HL-60/S4 treated with retinoic acid at 250 ng/mL for 4 days and 3 days (cell line): Measurements from ENCODE around the gene TACC2.
"Not testable (repeated sequence)": the region's sequence is repeated elsewhere in the genome, so short reads cannot be mapped to it uniquely, and the experiment has no call there.

ENCODE experiments used
- in situ Hi-C: fragments of 300-500 bp; cut with MboI; formaldehyde crosslinking; loops from 2 replicates; pipeline ENCODE4 v1.7.0; 2022; ENCODE audit warnings: low sequenced_read_pairs

TACC2 gene

DNA sequence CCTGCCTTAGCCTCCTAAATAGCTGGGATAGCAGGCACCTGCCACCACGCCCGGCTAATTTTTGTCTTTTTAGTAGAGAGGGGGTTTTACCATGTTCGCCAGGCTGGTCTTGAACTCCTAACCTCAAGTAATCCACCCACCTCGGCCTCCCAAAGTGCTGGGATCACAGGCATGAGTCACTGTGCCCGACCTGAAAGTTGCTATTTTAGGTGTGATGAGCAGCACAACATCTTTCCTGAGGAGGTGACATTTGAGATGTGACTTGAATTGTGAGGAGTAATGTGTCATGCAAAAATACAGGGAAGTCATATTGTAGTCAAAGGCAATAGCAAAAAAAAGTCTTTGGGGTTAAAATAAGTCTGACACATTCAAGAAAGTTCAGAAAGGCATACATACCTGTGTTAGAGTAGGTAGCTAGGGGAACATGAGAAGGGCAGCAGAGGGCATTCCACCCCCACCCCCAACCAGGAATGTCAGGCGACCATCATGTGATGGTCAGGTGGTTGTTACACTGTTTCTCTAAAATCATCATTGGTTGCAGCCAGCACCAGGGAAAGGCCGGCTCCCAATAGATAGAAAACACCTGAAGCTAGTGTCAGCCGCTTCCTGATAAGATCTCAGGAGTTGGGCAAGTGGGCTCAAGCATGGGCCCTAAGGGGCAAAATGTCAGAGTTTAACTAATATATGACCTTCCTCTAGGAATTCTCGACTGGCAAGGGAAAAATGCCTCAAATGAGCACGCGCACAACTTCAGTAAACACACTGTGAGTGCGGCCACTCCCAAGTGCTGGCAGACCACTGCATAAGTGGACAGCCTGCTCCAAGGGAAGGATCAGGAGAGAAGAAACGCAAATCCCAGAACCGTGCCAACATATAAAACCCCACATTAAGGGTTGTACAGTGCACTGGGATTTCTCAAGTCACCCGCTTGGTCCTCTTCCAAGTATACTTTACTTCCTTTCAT is at the start of gene TACC2:
Gene TACC2 (plus strand): TSS at position 803 of the 964 bp plus-strand sequence. CDS start 32,819 bp downstream, outside the sequence.
- in situ Hi-C loops, result no loop called here

GRCh38 chr10:121941532-121941931 is 47.4 kb upstream of the TACC2 start:
- in situ Hi-C loops, result no loop called here

DNA sequence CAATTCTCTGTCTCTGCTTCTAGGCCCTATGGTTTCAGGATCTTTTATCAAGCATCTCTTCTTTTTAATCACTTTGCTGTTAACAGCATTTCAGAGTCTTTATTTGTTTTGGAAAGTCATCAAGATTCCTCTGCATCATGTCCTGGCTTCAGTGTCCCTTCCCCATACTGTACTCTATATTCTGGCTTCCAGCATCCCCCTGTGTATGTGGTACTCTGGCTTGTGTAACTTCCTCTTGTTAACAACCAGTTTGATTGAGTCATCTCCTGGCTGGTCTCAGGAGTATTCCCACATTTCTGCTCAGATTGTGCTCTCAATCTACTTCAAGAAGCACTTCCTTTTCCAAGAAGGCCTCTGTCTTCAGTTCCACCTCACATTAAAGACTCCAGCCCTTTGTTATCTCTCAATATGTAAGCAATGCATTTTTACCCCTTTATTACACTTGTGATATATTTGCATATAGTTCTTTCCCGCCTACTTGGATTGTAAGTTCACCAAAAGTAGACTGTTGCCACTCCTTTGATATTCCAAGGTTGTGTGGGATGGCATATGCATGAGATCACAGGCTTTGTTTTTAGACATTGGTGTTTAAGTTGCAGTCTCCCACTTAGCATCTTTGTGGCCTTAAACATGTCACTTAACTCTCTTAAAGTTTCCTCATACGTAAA is 46.1 kb upstream of the TACC2 start:
- in situ Hi-C loops, result no loop called here

DNA sequence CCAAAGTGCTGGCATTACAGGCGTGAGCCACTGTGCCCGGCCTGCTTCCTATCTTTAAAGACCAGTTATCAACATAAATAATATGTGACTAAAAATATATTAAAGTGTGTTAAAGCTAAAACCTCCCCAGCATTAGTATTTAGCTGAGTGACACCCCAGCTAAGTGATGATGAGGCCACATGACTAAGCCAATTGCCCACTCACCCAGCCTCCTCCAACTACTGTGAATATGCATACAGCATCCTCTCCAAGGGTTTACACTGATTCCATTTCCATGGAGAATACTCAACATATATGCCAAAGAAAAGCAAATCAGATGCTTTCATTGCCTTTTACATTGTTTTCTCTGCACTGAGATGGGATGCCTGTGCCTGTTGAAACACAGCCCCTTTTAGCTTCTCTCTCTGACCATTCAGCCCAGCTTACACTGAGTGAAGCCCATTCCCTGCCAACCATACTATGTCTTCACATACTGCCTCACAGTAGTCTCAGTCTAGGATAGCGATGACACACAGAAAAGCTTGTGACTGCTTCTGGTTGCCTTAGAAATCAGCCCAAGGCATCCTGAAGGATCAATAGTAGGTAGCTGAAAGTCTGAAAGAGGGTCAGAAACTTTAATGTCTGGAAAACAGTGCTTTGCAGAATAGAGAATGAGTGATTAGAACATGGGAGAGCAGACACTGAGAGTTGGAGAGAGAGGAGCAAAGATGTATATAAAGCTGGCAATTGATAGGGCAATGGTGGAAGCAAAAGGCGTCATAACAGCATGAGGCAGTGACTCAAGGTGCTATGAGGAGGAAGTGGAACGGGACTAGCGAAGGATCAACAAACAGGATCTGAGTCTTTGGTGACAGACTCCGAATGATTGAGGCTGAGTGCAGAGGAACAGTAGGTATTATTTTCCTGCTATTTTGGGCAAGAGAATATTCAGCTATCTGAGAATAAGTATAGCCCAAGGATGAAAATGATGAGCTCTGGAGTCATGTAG is 41.3 kb upstream of the TACC2 start:
- in situ Hi-C loops, result no loop called here

DNA sequence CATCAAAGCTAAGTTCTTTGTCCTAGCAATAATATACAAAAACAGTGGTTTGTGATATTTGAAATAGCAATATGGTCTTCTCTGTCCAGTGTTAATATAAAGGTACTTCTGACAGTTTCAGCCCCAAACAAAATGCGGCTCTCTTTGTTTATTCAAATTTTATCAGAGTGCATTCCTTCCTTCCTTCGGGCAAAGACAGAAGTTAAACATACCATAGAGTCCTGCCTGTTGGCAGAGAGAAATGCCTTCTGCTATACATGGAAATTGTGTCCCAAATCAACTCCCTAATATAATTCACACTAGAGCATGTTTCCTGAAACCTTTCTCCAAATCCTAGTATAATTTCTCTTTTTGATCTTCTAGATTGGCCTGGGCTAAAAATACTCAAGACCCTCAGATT is 39.9 kb upstream of the TACC2 start:
- in situ Hi-C loops, result no loop called here

- in situ Hi-C loops, result no loop called here
Measured at GRCh38 chr10:121949451-121949850, 39.5 kb upstream of the TACC2 start.

DNA sequence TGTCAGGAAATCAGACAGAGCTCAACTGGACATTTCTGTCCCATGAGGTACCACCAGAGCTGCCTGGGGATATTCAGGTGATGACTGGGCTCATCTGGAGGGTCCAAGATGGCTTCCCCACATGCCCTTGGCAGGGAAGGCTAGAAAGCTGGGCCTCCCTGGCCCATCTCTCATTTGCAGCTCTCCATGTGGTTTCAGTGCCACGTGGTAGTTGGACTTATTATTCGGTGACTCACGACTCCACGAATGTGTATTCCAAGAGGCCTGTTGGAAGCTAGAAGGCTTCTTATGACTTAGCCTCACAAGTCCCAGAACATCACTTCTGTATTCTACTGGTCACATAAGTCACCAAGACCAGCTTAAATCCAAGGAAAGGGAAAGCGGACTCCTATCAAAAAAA is 36.7 kb upstream of the TACC2 start:
- in situ Hi-C loops, result no loop called here

- in situ Hi-C loops, result no loop called here
Measured at GRCh38 chr10:121956111-121957061, 32.6 kb upstream of the TACC2 start.

DNA sequence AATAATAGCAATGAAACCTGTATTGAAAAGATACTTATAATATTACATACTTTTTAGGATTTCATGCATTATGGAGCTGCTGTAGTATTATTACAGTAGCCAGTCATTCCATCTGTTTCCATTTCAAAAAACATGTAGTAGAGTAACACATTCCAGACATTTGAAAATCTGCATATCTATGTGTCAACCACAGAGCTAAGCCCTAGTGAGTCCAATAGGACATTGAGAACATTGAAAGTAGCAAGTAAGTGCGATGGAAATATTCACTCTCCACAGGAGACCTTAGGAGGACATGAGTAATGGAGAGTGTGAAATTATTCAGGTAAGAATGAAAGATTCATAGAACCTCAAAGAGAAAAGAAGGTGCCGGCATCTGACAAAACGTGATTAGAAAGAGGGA is 29.3 kb upstream of the TACC2 start:
- in situ Hi-C loops, result no loop called here

DNA sequence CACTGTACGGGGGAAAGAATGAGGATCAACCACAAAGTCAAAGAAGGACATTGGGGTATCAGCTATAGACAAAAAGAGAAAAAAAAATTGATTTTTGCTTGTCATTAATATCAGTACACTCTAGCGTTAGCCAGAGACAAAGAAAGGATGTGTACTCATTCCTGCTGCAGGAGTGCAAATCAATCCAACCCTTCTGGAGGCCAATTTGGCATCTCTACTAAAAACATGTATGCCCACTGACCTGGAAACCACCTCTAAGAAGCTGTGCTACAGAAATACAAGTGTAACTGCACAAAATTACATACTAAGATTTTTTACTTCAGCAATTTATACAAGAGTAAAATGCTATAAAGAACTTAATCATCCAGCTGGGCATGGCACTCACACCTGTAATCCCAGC is 27.5 kb upstream of the TACC2 start:
- in situ Hi-C loops, result no loop called here

DNA sequence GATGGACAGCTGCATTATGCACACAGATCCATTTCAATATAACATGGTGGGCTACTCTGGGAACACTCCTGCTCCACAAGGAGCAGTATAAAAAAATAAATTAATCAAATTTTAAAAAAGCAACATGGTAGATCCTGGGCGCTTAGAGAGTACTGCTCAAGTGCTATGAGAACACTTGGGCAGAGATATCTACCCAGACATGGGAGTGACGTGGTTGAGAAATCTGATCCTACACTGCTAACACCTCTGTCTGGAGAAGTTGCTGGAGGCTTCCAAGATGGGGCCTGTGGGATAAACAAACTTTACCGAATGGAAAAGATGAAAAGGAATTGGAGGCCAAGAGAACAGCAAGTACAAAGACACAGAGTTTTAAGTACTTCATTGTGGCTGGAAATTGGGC is 23.0 kb upstream of the TACC2 start:
- in situ Hi-C loops, result no loop called here

- in situ Hi-C loops, result not testable (repeated sequence)
Measured at GRCh38 chr10:121969086-121969485, 19.9 kb upstream of the TACC2 start.

GRCh38 chr10:121974019-121974534 is 14.9 kb upstream of the TACC2 start:
- in situ Hi-C loops, result no loop called here

DNA sequence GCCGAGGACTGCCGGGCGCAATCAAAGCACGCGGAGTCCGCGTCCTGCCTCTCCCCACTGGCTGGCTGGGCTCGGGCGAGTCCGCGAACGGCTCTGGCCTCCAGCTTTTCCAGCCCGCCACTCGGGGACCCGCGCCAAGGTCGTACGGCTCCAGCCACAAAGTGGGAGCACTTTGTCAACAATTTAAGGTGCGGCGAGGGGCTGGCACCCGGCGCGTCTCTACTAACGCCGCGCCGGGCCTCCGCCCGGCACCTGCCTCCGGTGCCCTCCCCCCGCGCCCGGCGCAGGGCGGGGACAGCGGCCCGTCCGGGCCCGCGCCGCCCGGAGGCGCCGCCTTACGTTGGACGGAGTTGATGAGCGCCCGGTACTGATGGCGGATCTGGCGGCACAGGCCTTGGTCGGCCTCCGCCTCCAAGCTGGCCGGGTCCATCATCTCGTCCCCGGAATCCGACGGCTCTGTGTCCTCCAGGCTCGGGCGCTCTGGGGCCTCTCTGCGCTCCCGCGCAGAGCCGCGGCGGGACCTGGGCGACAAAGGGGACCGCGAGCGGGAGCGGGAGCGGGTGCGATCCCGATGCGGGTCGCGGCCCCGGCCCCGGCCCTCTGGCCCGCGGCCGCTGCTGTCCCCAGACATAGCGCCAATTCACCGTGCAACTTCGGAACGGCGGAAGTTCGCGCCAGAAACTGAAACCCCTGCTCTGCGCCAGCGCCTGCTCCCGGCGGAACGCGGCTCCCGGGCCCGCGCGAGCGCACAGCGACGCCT is 14.2 kb upstream of the TACC2 start, which contains the start of gene NSMCE4A:
Gene NSMCE4A (minus strand): TSS at position 683 of the 760 bp plus-strand sequence. CDS start 52 bp downstream, at position 631.
- in situ Hi-C loops, result no loop called here

- in situ Hi-C loops, result no loop called here
Measured at GRCh38 chr10:121975295-121976086, 13.5 kb upstream of the TACC2 start.

DNA sequence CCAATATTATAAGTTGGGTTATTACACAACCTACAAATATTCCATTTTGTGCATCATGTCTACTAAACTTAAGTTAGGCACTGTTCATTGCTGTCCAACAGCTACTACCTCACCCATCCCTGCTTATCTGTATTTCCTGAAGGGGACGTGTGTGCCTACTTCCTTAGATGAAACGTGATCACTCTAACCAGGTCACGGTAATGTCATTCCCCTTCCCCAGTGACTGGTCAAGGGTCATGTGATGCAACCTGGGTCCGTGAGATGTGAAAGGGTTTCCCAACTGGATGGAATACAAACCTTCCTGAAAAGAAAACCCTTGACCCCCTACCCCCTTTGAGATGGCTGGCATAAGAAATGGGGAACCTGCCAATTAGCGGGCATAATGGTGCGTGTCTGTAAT is 12.4 kb upstream of the TACC2 start:
- in situ Hi-C loops, result no loop called here

DNA sequence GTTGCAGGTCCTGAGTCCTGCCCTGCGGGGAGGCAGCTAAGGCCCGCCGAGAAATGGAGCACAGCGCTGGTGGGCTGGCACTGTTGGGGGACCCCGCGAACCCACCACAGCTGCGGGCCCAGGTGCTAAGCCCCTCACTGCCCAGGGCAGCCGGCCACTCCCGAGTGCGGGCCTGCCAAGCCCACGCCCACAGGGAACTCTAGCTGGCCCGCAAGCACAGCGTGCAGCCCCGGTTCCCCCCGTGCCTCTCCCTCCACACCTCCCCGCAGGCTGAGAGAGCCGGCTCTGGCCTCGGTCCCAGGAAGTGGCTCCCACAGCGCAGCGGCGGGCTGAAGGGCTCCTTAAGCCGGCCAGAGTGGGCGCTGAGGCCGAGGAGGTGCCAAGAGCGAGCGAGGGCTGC is 10.5 kb upstream of the TACC2 start:
- in situ Hi-C loops, result no loop called here

- in situ Hi-C loops, result no loop called here
Measured at GRCh38 chr10:121981346-121981745, 7.6 kb upstream of the TACC2 start.
